NCI-H524 (cell line): ENCODE data around the gene ATP2B2.

ENCODE experiments used
- DNase-seq, 2 experiments: peaks; one replicate each; lab custom pipeline; 2025; lab: John Stamatoyannopoulos, UW

Gene ATP2B2

DNA sequence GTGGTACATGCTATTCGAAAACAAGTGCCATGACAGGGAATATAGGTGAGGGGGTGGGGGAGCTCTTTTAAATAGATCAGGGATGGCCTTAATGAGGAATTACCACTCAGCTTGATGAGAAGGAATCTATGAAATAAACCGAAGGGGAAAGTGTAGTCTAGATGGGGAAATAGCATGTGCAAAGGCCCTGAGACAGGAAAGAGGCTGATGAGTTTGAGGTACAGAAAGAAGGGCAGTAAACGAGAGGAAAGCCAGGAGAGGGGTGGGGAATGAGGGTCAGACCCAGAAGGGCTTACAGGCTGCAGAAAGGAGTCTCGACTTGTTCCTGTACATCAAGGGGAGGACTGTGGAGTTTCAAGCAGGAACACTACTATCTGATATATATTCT, 12.2 kb downstream of the ATP2B2 start:
- DNase-seq, result no peak

- peak in 1 of 2 experiments; percentile 58 for DNase-seq
Observed at GRCh38 chr3:10492364-10493201, 12.8 kb downstream of the ATP2B2 start.

- no peak for DNase-seq
Observed at GRCh38 chr3:10489746-10490483, 15.5 kb downstream of the ATP2B2 start.

DNA sequence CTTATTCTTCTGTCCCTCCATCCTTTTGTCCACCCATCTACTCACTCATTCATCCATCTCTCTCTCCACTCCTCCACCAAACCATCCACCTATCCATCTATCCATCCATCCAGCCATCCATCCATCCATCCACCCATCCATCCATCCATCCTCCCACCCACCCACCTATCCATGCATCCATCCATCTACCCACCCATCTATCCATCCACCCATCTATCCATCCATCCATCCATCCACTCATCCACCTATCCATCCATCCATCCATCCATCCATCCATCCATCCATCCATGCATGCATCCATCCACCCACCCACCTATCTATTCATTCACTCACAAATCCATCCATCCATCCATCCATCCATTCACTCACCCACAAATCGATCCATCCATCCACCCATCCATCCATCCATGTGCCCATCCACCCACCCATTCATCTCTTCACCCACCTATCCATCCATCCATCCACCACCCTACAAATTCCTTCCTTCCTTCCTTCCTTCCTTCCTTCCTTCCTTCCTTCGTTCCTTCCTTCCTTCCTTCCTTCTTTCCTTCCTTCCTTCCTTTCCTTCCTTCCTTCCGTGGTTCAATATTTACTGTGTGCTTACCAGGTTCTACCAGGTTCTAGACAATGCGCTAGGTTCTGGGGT, 17.3 kb downstream of the ATP2B2 start:
- DNase-seq, result no peak

- no peak for DNase-seq
Observed at GRCh38 chr3:10485806-10486205, 19.6 kb downstream of the ATP2B2 start.

DNA sequence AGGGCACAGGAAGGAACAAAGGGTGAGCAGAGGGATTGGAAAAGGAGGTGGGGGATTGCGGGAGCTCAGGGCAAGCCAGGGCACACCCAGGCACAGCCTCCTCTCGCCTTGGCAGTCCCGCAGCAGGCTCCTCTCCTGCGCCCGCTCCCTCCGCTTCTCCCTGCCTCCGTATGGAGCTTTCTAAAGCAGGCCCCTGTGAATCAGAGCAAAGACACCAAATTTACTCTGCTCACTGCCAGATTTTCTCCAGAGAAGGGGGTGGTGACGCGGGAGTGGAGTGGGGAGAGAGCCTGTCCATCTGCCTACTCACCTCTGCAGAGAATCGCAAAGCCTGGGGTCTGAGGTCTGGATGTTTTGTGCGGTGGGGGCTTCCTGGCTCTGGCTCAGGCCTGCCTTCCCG, 20.0 kb downstream of the ATP2B2 start:
- DNase-seq, result peak in 1 of 2 experiments; percentile 30

GRCh38 chr3:10484709-10485108, 20.7 kb downstream of the ATP2B2 start:
- DNase-seq, result no peak

- no peak for DNase-seq
Observed at GRCh38 chr3:10483686-10484345, 21.6 kb downstream of the ATP2B2 start.

DNA sequence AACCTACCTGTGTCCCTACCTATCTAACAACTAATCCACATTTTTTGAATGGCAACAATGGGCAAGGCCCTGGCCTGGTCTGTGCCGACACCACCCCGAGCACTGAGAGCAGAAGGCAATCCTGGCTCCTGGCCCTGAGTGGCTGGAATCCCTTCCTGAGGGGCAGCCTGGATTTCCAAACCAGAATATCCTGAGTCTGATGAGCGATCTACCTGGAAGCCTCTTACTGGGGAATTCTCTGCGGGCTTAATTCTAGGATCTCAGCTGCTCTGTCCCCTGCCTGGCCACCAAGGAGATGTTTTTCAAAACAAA, 22.1 kb downstream of the ATP2B2 start:
- no peak for DNase-seq

GRCh38 chr3:10482631-10483363, 22.6 kb downstream of the ATP2B2 start:
- no peak for DNase-seq

- no peak for DNase-seq
Observed at GRCh38 chr3:10480871-10481378, 24.5 kb downstream of the ATP2B2 start.

DNA sequence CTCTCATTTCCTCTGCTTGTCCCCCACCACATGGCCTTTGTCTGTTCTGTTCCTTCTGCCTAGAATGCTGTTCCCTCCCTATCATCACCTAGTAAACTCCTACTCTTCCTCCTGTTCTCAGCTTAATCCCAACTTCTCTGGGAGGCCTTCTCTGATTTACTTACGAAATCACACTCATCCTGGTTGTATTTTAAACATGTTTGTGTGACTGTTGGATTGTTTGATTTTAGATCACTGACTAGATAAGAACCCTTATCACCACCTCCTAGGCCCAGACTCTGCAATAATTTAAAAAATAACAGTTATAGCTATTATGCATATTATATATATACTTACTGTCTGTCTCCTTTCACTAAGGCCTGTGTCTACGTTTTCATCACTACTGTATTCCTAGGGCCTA, 26.1 kb downstream of the ATP2B2 start:
- no peak for DNase-seq

GRCh38 chr3:10475983-10476382, 29.4 kb downstream of the ATP2B2 start:
- DNase-seq, result no peak

DNA sequence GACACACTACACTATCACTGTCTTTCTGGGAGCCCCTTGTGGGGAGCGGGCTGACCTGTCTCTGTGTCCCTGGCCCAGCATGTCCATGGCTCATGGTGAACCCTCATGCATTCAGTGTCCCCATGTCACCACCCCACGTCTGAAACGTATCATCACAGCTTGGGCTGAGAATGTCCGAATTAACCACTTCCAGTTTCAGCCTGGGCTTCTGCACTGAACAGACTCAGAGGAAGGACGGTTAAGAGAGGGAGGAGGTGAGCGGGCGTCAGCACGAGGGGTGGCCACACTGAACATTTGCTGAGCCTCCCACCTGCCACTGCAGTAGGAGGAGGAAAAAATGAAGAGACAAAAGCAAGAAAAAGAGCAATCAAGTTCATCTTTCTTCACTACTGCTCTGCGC, 30.5 kb downstream of the ATP2B2 start:
- no peak for DNase-seq

DNA sequence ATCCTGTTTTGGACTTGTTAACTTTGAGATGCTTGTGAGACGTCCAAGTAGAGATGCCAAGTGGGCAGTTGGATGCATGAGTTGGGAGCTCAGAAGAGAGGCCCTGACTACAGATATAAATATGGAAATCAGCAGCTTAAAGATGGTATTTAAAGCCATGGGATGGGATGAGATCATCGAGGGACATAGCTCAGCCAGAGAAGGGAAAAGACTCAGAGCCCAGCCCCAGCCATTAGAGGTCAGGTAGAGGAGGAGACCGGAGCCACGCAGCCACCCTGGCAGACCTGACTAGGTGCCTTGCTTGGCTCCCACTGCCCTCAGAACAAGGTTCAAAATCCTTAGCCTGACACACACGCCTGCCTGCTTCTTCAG, 31.1 kb downstream of the ATP2B2 start:
- DNase-seq, result no peak

DNA sequence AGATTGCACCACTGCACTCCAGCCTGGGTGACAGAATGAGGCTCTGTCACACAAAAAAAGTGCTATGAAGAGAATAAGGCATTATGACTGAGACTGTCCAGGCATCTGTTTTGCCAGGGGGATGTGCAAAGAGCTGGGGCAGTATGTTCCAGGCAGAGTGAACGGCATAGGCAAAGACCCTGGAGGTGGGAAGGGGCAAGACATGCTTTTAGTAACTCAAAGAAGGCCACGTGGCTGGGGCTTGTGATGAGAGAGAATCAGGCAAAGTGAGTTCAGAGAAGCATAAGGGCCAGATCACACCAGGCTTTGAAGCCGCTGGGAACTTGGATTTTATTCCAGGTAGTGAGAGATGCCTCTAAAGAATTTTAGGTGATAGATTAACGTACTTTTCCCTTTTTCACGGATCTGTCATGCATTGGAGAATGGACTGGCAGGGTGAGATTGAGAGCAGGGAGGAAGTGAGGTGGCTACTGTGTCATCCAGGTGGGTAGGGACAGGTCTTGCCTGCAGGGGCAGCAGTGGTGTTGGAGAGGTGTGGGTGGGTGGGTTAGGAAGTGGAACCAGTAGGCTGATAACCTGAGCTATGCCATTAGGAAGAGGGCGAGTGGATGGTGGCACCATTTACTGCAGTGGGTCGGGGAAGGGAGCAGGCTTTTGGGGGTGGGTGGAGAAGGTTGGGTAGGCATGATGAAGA, 31.7 kb downstream of the ATP2B2 start:
- no peak for DNase-seq

GRCh38 chr3:10472877-10473440, 32.4 kb downstream of the ATP2B2 start:
- DNase-seq, result no peak

- DNase-seq, result peak; percentile 43 to 77
Observed at GRCh38 chr3:10471054-10471688, 34.2 kb downstream of the ATP2B2 start.

DNA sequence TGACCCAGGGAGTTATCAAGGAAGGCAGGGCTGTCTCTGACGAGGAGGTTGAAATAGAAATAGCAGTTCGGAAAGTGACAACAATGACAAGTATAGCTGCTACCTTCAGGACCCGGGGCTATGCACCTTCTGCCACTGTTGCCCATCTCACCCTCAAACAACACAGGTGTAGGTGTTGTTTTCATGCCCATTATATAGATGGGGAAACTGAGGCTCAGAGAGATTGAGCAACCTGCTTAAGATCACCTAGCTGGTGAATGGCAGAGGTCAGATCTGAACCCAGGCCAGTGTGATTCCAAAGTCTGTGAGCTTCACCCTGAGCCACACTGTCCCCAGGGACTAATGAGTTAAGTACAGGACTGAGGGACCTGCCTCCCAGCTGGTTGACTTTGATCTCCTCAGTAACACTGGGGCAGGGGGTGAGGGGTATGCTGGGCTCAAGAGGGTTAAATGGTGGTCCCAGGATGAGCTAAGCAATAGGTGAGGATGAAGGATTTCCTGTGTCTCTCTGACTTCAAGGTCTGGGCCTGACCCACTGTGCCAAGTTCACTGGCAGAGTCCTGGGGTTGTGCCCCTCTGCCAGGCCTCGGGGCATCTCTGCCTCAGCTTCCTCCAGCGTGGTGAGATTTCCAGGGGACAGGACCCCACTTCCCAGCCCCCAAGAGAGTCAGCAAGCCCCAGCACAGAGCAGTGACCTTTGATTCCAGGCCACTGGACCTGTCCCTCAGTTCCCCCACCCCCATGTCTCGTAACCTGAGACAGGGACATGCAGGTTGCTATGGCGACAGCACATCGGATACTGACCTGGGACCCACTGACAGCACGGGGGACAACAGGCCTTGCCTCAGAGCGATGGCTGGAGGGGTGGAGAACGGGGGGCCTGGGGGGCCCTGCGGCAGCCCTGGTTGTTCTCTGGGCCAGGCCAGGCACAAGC, 35.0 kb downstream of the ATP2B2 start:
- peak; percentile 43 to 68 for DNase-seq
